GM23248 (cell line): ENCODE data around the gene CDCA7L. TPM values are rescaled to one million over a fixed set of nuclear protein-coding genes. Genes with fewer than 3 reads are reported as not detected.

Experiments
- DNase-seq: peaks from one replicate; pipeline ENCODE4 v3.0.0-alpha.2; 2015
- H2AFZ ChIP-seq: fragments of 200-600 bp; sonication (generic); 2 replicates; pipeline ENCODE4 v1.6.1; 2016; ENCODE audit warnings: antibody characterized with exemption
- H3F3A ChIP-seq: fragments of 200-600 bp; sonication (generic); 2 replicates; pipeline ENCODE4 v1.6.1; 2016; ENCODE audit warnings: mild to moderate bottlenecking, antibody characterized with exemption, mixed run types; ENCODE audit not compliant: insufficient read depth
- H3K27ac ChIP-seq: fragments of 200-600 bp; sonication (generic); 2 replicates; pipeline ENCODE4 v1.5.1; 2016; ENCODE audit warnings: mild to moderate bottlenecking
- H3K27me3 ChIP-seq: fragments of 200-600 bp; sonication (generic); replicated peaks from 2 replicates; pipeline ENCODE4 v1.6.1; 2016; ENCODE audit warnings: mild to moderate bottlenecking; ENCODE audit not compliant: insufficient read depth
- H3K36me3 ChIP-seq: fragments of 200-600 bp; sonication (generic); 2 replicates; pipeline ENCODE4 v1.6.1; 2016; ENCODE audit warnings: low read depth, mild to moderate bottlenecking
- H3K4me1 ChIP-seq: fragments of 200-600 bp; sonication (generic); 2 replicates; pipeline ENCODE4 v1.6.1; 2016; ENCODE audit warnings: mild to moderate bottlenecking; ENCODE audit not compliant: insufficient read depth
- H3K4me2 ChIP-seq: fragments of 200-600 bp; sonication (generic); one replicate; pipeline ENCODE4 v1.6.1; 2016; ENCODE audit warnings: mild to moderate bottlenecking; ENCODE audit not compliant: unreplicated experiment
- H3K4me3 ChIP-seq: fragments of 200-600 bp; sonication (generic); 2 replicates; pipeline ENCODE4 v1.5.1; 2016; ENCODE audit warnings: mild to moderate bottlenecking
- H3K79me2 ChIP-seq: fragments of 200-600 bp; sonication (generic); 2 replicates; pipeline ENCODE4 v1.6.1; 2016; ENCODE audit warnings: mild to moderate bottlenecking; ENCODE audit not compliant: insufficient read depth
- H3K9ac ChIP-seq: fragments of 200-600 bp; sonication (generic); 2 replicates; pipeline ENCODE4 v1.6.1; 2016; ENCODE audit warnings: mild to moderate bottlenecking
- H3K9me2 ChIP-seq: fragments of 200-600 bp; sonication (generic); 2 replicates; pipeline ENCODE4 v1.6.1; 2016; ENCODE audit warnings: mixed run types, mild to moderate bottlenecking, moderate library complexity; ENCODE audit not compliant: insufficient read depth
- H3K9me3 ChIP-seq: fragments of 200-600 bp; sonication (generic); one replicate; pipeline ENCODE4 v1.6.1; 2017; ENCODE audit warnings: low read depth
- H4K20me1 ChIP-seq: fragments of 200-600 bp; sonication (generic); 2 replicates; pipeline ENCODE4 v1.6.0; 2016; ENCODE audit not compliant: insufficient read depth
- EZH2 ChIP-seq: fragments of 200-600 bp; sonication (generic); IDR thresholded peaks from 2 replicates; pipeline ENCODE4 v1.6.1; 2018; ENCODE audit warnings: antibody characterized with exemption, mild to moderate bottlenecking; ENCODE audit not compliant: insufficient read depth, poor library complexity, severe bottlenecking
- EZH2phosphoT487 ChIP-seq: fragments of 200-600 bp; sonication (generic); IDR thresholded peaks from 2 replicates; pipeline ENCODE4 v1.6.1; 2018; ENCODE audit warnings: antibody characterized with exemption, moderate library complexity, mild to moderate bottlenecking, low read depth; ENCODE audit not compliant: insufficient read depth
- WGBS, 2 experiments: methylation state at CpG; one replicate each; pipeline ENCODE4 v1.1.6; 2015 to 2017; ENCODE audit warnings: low lambda C conversion rate in 2 of 2, low coverage in 1 of 2; ENCODE audit errors: missing lambda C conversion rate in 2 of 2; 5-methylcytosine and 5-hydroxymethylcytosine counted together
- in situ Hi-C: fragments of 300-500 bp; cut with MboI; formaldehyde crosslinking; loops from 2 replicates; pipeline ENCODE4 v1.15.0; 2020
- polyA plus RNA-seq: library from polyadenylated mRNA; unstranded; fragments of >200 nt; fragmentation: Nextera tagmentation; extraction: Ambion mirVana; gene quantifications from 2 replicates; pipeline ENCODE4 v1.2.1, GENCODE V29; 2016
- total RNA-seq: library from RNA; depleted of rRNA; stranded (reverse); fragments of >200 nt; shearing (Covaris generic); gene quantifications from 2 replicates; pipeline ENCODE4 v1.2.3, GENCODE V29; 2014

CDCA7L gene
- total and polyA plus RNA-seq, 2 experiments from 2014 or later, result 44.1 to 45.9 TPM

GRCh38 chr7:21926448-21926847 is 19.3 kb downstream of the CDCA7L start:
- 89 to 100% methylated on average over 1 of the region's 1 CpG for WGBS, 2 experiments

GRCh38 chr7:21923658-21924057 is 22.0 kb downstream of the CDCA7L start:
- Histone ChIP-seq H4K20me1 (no peaks in the 10 kb centered on the region; the same call in 1 of the 2 replicates), H3K9me2 (no peaks in the 10 kb centered on the region), H2AFZ (no peak overlapping the region), H3K9ac (no peak overlapping the region), H3K4me2 (no peak overlapping the region), H3K36me3 (no peaks in the 10 kb centered on the region), H3F3A (no peaks in the 10 kb centered on the region), H3K4me3 (no peak overlapping the region), H3K9me3 (no peaks in the 10 kb centered on the region), H3K79me2 (peaks cover 96% of the 10 kb centered on the region), H3K4me1 (no peaks in the 10 kb centered on the region), H3K27me3 (no peaks in the 10 kb centered on the region), H3K27ac (no peak overlapping the region)
- DNase-seq, result no peak
- WGBS, 2 experiments, result 73 to 83% methylated on average over 2 of the region's 2 CpGs
- in situ Hi-C loops, result no loop called here
- TF ChIP-seq EZH2 (no peak), EZH2phosphoT487 (no peak)

More at GRCh38 chr7:21926448-21926847, 19.3 kb downstream of the CDCA7L start:
- H3K4me2 ChIP-seq, result no peak overlapping the region
- peaks cover 97% of the 10 kb centered on the region for H3K79me2 ChIP-seq
- H2AFZ ChIP-seq, result no peak overlapping the region
- in situ Hi-C loops, result no loop called here
- H3F3A ChIP-seq, result no peaks in the 10 kb centered on the region
- H4K20me1 ChIP-seq, result no peaks in the 10 kb centered on the region; the same call in 1 of the 2 replicates
- no peak overlapping the region for H3K4me3 ChIP-seq
- H3K4me1 ChIP-seq, result no peaks in the 10 kb centered on the region
- DNase-seq, result no peak
- no peaks in the 10 kb centered on the region for H3K9me2 ChIP-seq
- H3K9ac ChIP-seq, result no peak overlapping the region
- no peak for TF ChIP-seq EZH2phosphoT487
- no peak for TF ChIP-seq EZH2
- no peaks in the 10 kb centered on the region for H3K27me3 ChIP-seq
- no peaks in the 10 kb centered on the region for H3K9me3 ChIP-seq
- no peaks in the 10 kb centered on the region for H3K36me3 ChIP-seq
- H3K27ac ChIP-seq, result no peak overlapping the region

GRCh38 chr7:21922605-21923004 is 23.1 kb downstream of the CDCA7L start:
- H4K20me1 ChIP-seq, result no peaks in the 10 kb centered on the region; the same call in 1 of the 2 replicates
- H3K4me3 ChIP-seq, result no peak overlapping the region
- in situ Hi-C loops, result no loop called here
- no peaks in the 10 kb centered on the region for H3K9me2 ChIP-seq
- H3K9ac ChIP-seq, result no peak overlapping the region
- no peak overlapping the region for H3K27ac ChIP-seq
- TF ChIP-seq EZH2phosphoT487, result no peak
- no peak for TF ChIP-seq EZH2
- DNase-seq, result no peak
- H3K9me3 ChIP-seq, result no peaks in the 10 kb centered on the region
- H3K36me3 ChIP-seq, result no peaks in the 10 kb centered on the region
- no peak overlapping the region for H3K4me2 ChIP-seq
- H3K27me3 ChIP-seq, result no peaks in the 10 kb centered on the region
- H3K79me2 ChIP-seq, result peaks cover 98% of the 10 kb centered on the region
- no peak overlapping the region for H2AFZ ChIP-seq
- H3K4me1 ChIP-seq, result no peaks in the 10 kb centered on the region
- H3F3A ChIP-seq, result no peaks in the 10 kb centered on the region
- 80 to 81% methylated on average over 5 of the region's 5 CpGs for whole genome bisulfite sequencing, 2 experiments

- Histone ChIP-seq H3F3A (no peaks in the 10 kb centered on the region), H3K9me2 (no peaks in the 10 kb centered on the region), H3K4me1 (no peaks in the 10 kb centered on the region), H3K27ac (no peak overlapping the region), H3K36me3 (no peaks in the 10 kb centered on the region), H3K9ac (no peak overlapping the region), H2AFZ (no peak overlapping the region), H3K79me2 (peaks cover 93% of the 10 kb centered on the region), H3K9me3 (no peaks in the 10 kb centered on the region), H3K4me3 (no peak overlapping the region), H4K20me1 (no peaks in the 10 kb centered on the region; the same call in 1 of the 2 replicates), H3K4me2 (no peak overlapping the region), H3K27me3 (no peaks in the 10 kb centered on the region)
- WGBS, 2 experiments, result 64% methylated on average over 3 of the region's 3 CpGs
- in situ Hi-C loops, result no loop called here
- TF ChIP-seq EZH2, result no peak
- TF ChIP-seq EZH2phosphoT487, result no peak
- no peak for DNase-seq
Measured at GRCh38 chr7:21920936-21921335, 24.8 kb downstream of the CDCA7L start.

- in situ Hi-C loops, result no loop called here
Measured at GRCh38 chr7:21918216-21918615, 27.5 kb downstream of the CDCA7L start.

More at GRCh38 chr7:21918216-21918615, 27.5 kb downstream of the CDCA7L start:
- Histone ChIP-seq H3K9ac (no peak overlapping the region), H4K20me1 (no peaks in the 10 kb centered on the region), H3K4me3 (no peak overlapping the region), H2AFZ (no peak overlapping the region), H3K4me1 (no peaks in the 10 kb centered on the region; the same call in 1 of the 2 replicates), H3K27me3 (no peaks in the 10 kb centered on the region), H3K36me3 (no peaks in the 10 kb centered on the region), H3K27ac (no peak overlapping the region), H3K9me2 (no peaks in the 10 kb centered on the region), H3K4me2 (no peak overlapping the region), H3K9me3 (no peaks in the 10 kb centered on the region), H3F3A (0 out of 2 replicates have a peak, but pooled peaks cover 1% of the 10 kb centered on the region), H3K79me2 (peaks cover 66% of the 10 kb centered on the region)
- TF ChIP-seq EZH2phosphoT487 (no peak), EZH2 (no peak)
- 88 to 100% methylated on average over 2 of the region's 2 CpGs for WGBS, 2 experiments
- DNase-seq, result no peak
